Kasumi-1 (cell line): ENCODE data around the gene NEMP1.
"Not testable (repeated sequence)": the region's sequence is repeated elsewhere in the genome, so short reads cannot be mapped to it uniquely, and the experiment has no call there.

ENCODE experiments used
- DNase-seq, 2 experiments: peaks; one replicate each; lab custom pipeline; 2025; lab: John Stamatoyannopoulos, UW

Gene NEMP1

DNA sequence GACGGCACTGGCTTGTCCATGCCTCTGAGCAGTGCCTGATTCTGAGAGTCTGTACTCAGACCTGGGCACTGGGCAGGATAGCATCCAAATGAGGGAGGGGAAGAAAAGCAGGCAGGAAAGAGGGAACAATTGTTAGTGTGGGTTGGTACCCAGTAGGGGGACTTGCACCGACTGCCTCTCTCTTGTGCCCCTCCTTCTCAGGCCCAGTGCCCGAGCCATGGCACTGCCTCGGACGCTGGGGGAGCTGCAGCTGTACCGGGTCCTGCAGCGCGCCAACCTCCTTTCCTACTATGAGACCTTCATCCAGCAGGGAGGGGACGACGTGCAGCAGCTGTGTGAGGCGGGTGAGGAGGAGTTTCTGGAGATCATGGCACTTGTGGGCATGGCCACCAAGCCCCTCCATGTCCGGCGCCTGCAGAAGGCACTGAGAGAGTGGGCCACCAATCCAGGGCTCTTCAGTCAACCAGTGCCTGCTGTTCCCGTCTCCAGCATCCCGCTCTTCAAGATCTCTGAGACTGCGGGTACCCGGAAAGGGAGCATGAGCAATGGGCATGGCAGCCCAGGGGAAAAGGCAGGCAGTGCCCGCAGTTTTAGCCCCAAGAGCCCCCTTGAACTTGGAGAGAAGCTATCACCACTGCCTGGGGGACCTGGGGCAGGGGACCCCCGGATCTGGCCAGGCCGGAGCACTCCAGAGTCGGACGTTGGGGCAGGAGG is 12.5 kb upstream of the NEMP1 start:
- DNase-seq, result no peak

DNA sequence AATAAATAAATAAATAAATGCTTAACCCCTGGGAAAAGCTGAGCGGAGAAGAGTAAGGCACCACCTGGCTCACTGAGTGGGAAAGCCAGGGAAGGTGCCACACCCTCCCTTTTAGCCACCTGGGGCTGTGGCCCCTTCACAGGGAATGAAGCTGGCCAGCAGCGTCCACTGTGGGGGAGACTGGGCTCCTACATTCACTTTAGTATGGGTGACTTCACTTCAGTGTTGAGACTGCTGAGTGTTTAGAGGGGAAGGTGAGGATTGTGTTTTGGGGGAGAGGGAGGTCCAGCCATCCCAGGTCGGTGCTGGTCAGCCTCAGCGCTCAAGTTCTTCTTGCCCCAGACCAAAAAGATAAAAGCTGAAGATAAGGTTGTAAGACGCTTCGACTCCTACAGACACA is 11.9 kb upstream of the NEMP1 start:
- DNase-seq, result no peak

DNA sequence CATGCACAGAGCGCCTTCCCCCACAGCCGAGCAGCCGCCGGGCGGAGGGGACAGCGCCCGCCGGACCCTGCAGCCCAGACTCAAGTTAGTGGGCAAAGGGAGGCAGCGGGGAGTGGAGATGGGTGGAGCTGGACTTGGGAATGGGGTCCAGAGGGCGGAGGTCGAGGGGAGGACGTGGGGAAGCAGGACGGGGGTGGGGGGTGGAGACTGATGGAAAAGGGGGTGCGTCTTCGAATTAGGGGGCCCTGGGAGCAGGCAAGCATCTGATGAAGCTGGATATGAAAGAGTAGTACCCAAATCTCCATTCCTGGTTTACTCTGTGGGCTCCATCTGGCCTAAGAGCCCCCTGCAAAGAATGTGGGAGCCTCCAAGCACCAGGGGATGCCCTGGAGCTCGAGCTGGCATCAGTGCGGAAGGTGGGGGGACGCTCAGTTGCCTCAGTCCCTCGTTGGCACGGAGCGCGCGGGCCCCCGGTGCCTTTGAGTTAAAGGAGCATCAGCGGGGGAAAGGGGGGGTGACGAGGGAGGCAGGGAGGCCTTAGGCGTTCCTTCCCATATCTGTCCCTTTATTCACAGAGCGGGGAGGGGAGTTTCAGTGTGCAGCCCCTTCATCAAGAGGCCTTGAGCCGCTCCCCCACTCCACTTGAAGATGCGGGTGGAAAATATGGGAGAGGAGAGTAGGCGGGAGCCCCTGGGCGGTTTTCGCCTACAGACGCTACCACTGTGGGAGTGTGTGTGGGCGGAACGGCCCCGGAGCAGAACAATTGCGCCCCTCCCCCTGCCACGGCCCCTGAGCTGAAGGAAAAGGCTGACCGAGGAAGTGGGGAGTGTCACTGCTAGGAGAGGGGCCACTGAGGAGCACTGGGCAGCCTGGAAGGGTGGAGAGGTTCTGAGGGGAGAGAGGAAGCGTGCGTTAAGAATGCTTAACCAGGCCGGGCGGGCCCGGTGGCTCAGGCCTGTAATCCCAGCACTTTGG is 11.0 kb upstream of the NEMP1 start:
- peak; percentile 46 to 74 for DNase-seq

DNA sequence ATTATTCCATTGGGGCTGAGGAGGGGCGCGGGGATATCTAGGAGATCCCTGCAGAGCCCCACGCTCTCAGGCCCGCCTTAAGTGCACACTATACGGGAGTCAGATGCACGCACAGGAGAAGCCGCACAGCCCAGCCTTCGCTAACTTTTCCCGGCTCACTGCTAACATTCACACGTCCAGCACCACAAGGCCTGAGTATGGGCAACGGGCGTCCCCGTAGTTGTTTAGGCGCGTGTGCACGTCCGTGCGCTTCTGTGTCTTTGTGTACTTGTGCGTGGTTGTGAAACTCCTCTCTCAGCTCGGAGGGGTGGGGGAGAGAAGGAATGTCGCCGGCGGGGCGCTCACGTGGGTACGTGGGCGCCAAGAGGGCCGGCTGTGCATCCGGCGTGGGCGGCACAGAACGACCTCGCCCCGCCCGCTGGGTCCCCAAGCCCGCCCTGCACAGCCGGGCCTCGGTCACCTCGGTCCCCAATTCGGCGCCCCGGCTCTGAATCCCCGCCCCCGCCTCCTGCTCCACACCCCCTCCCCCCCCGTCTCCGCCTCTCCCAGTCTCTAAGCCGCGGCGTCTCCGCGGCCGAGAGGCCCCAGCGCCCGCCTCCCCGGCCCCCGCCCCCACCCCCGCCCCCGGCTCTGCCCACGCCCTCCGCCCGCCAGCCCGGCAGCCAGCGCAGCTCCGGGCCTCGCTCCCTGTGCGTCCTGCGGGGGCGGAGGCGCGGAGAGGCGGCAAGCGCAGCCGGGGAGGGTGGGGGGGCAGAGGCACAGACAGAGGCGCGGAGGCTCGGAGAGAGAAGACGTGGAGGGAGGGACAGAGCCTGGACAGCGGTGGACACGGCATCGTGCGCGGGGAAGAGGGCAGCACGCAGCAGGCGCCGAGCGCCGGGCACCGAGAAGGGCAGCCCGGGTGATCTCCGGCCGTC is 10.0 kb upstream of the NEMP1 start, which contains the start of gene NAB2:
Gene NAB2, plus strand, starts transcription at position 761 of the 917 bp plus-strand sequence. CDS start 158 bp downstream, outside the sequence.
- peak; percentile 90 to 92 for DNase-seq

DNA sequence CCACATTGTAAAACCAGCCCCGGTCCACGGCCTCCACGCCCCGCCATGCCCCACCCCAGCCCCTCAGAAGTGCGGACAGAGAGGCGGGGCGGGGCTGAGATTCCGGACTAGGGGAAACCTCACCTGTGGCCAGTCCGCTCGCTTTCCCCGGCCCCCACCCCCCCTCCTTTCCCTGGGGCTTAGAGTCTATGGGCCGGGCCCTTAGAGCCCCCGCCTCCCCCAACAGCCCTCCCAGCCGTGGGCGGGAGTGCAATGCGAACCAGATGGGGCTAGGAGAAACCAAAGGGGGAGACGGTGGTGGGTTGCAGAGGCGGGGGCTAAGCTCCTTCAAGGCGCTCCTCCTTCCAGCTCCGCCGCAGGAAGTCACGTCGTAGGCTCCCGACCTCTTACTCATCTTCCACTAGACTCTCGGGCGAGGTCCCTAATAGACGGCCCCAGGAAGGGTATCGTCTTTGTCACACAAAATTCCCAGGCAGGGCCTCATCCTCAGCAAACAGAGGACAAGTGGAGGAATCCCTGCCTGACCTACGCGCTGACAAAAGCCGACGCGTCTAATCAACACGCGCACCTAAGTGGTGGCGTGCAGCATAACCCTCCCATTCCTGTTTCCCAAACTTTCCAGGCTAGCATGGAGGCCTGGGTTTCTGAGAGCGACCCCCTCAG is 9.2 kb upstream of the NEMP1 start:
- DNase-seq, result peak; percentile 87 to 91

DNA sequence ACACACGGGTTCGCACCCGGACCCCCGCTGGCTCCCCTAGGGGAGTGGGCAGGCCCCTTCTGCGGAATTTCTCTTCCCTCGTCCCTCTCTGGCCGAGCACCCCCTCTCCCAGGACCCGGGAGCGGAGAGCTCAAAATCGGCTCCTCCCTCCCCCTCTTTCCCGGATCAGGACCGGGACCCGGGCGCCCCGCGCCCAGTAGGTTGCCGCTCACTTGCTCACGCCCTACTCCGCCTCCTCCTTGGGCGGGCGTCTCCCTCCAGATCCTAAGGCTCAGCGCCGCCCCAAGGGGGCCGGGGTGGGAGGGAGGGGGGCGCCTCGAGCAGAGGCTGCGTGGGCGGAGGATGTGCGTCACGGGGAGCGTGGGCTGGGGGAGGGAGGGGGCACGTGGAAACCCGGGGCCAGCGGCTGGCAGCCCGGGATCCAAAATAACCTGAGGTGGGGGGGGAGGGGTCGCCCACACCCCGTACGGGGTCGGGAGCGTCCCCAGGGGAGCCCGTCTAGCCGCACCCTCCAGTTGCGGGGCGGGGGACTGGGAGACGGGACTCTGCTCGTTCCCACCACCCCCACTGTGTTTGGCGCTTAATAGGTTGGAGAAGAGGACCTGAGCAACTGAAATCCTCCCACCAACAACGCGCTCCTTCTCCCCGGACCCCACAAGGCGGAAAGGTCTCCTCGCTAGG is 8.6 kb upstream of the NEMP1 start:
- DNase-seq, result peak; percentile 76 to 77

DNA sequence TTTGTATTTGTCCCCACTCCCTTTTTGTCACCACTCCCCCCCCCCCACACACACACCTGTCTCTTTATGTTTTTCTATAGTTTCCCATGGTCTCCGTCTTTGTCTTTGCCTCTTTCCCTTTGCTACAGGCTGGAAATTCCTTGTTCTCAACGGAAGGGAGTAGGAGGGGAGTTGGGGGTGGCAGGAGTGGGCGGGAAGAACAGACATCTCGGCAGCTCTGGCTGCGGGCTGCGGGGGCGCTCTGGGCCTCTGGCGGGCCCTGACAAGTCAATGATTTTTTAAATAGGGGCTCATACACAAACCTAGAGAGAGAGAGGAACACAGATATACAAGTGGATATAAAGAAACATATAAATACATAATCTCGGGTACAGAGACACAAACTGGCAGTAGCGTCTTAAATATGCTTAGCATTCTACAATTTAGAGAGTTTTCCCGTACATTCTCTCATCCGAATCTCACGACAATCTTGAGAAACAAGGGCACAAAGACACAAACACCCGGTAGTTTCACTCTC is 8.0 kb upstream of the NEMP1 start:
- DNase-seq, result peak; percentile 52 to 63

DNA sequence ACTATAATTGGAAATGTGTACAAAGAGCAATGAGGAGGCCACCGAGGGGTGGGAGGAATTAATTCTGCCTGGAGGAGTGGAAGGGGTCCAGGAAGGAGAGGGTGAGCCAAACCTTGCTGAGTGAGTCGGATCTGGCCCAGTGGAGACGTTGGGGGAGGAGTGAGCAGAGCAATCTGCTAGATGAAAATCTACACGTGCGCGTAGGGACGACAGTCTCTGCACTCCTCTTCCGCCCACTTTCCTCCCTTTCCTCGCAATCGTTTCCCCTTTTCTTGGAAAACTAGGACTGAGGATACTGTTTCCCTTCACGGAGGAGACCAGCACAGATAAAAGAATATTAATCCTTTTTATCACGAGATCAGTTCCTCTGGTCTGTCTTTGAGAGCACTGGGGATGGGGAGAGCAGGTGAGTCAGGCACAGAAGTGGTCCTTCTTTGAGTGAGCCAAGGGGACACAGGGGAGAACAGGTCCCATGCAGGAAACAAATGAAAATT is 7.5 kb upstream of the NEMP1 start:
- DNase-seq, result peak; percentile 35 to 52

DNA sequence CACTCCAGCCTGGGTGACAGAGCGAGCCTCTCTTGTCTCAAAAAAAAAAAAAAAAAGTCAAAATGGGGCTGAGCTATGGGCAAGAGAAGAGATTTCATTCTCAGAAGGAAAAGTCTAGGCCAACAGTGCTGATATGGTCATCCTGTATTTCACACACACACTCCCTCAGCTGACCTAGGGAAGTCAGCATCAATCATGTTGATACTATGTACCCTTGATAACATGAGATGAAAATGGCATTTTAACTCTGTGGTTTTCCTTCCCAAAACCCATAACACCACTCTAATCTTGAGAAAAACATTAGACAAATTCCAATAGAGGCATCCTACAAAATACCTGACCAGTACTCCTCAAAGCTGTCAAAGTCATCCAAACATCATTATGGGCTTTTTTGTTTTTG is 2.3 kb upstream of the NEMP1 start:
- DNase-seq, result no peak

DNA sequence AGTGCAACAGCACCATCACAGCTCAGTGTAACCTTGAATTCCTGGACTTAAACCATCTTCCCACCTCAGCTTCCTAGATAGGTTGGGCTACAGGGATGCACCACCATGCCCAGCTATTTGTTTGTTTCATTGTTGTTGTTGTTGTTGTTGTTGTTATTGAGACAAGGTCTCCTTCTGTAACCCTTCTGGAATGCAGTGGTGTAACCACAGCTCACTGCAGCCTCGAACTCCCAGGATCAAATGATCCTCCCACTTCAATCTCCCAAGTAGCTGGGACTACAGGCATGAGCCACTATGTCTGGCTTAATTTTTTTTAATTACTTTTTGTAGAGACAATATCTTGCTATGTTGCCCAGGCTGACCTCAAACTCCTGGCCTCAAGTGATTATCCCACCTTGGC is 1.2 kb upstream of the NEMP1 start:
- no peak for DNase-seq

DNA sequence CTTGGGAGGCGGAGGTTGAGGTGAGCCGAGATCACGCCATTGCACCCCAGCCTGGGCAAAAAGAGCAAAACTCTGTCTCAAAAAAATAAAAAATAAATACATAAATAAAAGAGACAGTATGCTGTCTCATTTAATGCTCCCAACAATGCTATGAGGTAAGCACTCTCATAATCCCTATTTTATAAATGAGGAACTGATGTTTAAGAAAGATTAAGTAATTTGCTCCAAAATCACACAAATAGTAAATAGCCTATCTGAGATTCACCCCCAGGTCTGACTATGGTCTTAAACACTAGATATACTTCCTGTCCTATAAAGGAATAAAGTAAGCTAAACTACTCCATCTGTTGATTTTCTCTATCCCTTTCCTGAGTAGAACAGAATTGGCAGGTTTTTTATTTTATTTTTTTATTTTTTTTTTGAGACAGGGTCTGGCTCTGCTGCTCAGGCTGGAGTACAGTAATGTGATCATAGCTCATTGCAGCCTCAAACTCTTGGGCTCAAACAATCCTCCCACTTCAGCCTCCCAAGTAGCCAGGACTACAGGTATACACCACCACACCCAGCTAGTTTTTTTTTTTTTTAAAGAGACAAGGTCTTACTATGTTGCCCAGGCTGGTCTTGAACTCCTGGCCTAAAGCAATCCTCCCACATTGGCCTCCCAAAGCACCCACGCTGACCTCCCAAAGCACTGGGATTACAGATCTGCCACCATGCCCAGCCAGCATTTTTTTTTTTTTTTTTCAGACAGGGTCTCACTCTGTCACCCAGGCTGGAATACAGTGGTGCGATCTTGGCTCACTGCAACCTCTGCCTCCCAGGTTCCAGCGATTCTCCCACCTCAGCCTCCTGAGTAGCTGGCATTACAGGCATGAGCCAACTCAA is 4.8 kb downstream of the NEMP1 start:
- not testable (repeated sequence) for DNase-seq

DNA sequence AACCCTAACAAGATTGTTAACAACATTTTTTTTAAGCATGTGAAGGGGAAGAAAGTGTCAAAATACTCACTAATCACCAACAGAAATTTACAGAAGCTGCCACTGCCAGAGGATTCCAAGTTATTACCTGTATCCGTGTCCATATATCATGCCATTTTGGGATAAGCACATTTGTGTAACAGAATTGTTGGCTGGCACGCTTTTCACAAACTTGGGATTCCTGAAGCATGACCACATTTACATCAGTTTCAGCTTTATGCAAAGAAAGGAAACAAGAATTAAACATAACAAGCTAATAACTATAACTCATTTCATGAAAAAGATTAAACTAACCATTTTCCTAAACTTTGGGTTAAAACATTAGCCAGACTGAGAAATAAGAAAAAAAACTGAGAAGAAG is 5.9 kb downstream of the NEMP1 start:
- no peak for DNase-seq

DNA sequence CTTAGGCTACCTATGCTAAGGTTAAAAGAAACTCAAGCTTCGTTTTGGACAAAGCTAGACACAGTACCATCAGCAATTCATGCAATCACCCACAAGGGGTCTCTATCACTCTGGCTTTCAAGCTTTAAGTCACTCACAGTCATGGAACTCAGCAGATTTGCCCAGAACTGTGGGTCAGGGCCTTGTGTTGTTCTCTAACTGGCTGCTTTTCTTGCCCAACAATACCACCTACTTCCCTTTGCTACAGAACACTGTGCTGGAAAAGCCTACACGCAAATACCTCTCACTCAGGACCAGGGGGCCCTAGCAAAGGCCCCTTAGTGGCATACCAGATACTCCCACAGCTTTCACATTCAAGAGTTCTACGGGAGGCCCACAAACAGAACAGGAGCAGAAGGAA is 9.1 kb downstream of the NEMP1 start:
- peak; percentile 89 to 93 for DNase-seq

DNA sequence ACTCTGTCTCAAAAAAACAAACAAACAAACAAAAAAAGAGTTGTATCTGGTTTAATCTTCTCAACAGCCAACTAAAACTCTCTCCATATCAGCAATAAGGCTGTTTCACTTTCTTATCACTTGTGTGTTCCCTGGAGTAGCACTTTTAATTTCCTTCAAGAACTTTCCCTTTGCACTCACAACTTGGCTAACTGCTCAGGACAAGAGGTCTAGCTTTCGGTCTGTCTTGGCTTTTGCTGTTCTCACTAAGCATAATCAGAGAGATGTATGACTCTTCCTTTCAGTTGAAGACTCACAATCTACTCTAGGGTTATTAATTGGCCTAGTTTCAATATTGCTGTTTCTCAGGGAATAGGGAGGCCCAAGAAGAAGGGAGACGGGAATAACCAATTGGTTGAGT is 12.3 kb downstream of the NEMP1 start:
- no peak for DNase-seq

DNA sequence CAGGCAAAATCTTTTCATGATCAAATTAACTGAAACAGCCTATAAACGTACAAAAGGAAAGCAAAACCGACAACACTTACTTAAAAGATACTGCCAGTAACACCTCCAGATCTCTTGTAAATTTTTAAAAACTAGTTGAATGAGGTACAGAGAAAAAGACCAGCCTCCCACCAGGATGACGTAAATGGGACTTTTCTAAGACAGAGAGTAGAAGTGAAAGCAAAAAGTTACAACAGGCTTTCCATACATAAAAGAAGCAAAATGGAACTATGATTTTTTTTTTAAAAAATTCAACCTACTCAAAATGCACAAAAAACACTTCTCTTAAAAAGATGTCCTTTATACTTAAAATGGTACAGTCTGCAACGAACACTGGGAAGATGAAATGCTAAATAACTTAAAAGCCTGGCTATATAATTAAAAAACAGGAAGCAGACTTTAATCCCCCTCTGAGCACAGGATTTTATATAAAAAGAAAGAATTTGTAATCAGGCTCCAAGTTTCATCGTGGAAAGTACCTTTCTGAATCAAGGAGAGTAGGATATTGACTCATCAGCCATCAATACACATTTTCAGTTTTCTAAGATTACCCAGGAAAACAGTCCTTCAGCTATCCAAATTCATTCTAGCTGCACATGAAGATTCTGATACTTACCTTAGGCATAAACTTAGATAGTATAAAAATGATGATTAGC is 14.5 kb downstream of the NEMP1 start:
- DNase-seq, result no peak

DNA sequence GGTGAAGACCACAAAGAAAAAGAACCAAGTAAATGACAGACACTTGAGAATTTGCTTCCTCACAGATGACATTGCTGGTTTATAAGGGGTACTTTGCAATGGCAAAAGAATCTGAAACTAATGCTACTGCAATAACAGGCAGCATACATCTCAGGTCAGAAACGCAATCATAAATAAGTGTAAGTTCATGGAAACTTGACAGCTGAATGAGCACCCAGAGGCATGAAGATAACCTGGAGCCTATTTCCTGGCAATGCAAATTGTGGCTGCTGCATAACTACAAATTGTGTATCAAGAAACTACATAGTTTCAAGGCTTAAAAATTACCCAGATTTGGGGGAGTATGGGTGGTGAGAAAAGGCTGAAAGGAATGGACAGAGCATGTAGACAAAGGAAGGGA is 20.1 kb downstream of the NEMP1 start:
- DNase-seq, result no peak

DNA sequence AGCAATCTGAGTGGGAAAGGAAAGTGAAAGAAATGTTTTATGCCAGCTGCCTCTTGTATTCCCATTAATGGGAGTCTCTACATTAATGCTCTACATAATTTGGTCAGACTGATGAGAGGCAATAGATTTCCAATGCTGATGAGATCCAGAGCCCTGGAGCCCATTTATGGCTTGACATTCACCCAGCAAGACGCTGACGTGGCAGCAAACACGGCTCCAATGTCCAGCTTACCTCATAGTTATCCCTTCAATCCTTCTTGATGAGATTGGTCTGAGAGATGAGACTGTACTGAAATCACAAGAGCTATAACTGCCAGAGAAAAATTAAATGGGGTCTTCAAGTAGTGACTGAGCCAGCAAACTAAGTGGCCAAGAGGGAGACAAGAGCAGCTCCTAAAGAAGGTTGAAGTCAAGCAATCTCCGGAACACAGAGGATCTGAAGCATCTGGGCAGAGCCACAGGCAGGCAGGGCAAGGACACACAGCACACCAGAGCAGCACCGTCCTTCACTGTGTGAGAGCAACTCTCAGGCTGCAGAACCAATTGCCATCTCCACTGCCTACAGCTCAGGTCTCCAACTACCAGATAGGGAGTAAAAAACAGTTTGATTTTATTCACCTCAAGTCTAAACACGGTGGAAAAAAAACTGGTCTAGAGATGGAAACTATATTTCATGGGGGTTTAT is 21.4 kb downstream of the NEMP1 start:
- DNase-seq, result no peak

DNA sequence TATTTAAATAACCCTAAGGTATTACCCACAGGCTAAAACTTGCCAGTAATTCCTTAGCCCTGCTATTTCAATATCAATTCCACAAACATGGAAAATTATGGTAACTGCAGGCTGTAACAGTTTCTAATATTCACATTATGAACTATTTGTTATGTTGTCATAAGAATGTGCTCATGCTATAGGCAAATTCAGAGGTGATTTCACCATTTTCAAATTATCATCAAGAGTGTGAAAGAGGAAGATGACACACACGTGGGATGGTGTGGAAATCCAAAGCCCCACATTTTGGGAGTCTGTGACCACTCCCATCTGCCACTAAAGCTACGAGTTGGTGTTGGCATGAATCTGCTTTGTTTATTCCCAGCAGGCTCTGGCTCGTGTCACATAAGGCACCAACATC is 22.8 kb downstream of the NEMP1 start:
- no peak for DNase-seq
